Measurements from ENCODE around the gene NKRF. TPM values are rescaled to one million over a fixed set of nuclear protein-coding genes. Genes with fewer than 3 reads are reported as not detected.

Gene NKRF
- total and polyA plus RNA-seq, 3 experiments from 2014 or later: 7.5 to 28.4 (median 27.2) TPM

GRCh38 chrX:119624951-119625668, 18.9 kb upstream of the NKRF start:
- H3K27ac ChIP-seq (ENCODE audit: low read depth, low read length): no peak overlapping the region
- H3K9me3 Mint-ChIP-seq: no peaks in the 10 kb centered on the region
- POLR2A ChIA-PET: no interaction called here
- peaks cover 0 to 3% (median under 1%) of the 10 kb centered on the region in 3 donors for H3K4me1 Mint-ChIP-seq
- H3K27me3 ChIP-seq (ENCODE audit: insufficient read depth, low read length, poor library complexity, severe bottlenecking): no peaks in the 10 kb centered on the region
- no peaks in the 10 kb centered on the region for H3K9me3 ChIP-seq (ENCODE audit: low read length)
- peaks cover 4 to 60% (median 12%) of the 10 kb centered on the region in 3 donors for H3K36me3 Mint-ChIP-seq
- DNase-seq: no peak
- no peaks in the 10 kb centered on the region for H3K36me3 ChIP-seq (ENCODE audit: insufficient read depth, low read length)
- H3K4me1 ChIP-seq (ENCODE audit: insufficient read depth, low read length): no peaks in the 10 kb centered on the region
- peak overlapping the region in 1 of 7 donors; percentile 54 for H3K4me3 Mint-ChIP-seq
- H3K27ac Mint-ChIP-seq: peak overlapping the region in 4 of 8 donors; percentile 11 to 92 (median 38)
- H3K27me3 Mint-ChIP-seq: no peaks in the 10 kb centered on the region
- CTCF ChIA-PET: interaction anchor here (2.7 kb wide), 1 partner anchor 15 kb away, joined by 6 read pairs; no protein-coding TSS in a partner anchor
- H3K4me3 ChIP-seq (ENCODE audit: low read length): no peak overlapping the region

GRCh38 chrX:119624417-119624816, 18.2 kb upstream of the NKRF start:
- H3K27me3 Mint-ChIP-seq: no peaks in the 10 kb centered on the region
- no peaks in the 10 kb centered on the region for H3K9me3 Mint-ChIP-seq
- DNase-seq: no peak
- no peak overlapping the region for H3K27ac ChIP-seq (ENCODE audit: low read depth, low read length)
- no peaks in the 10 kb centered on the region for H3K27me3 ChIP-seq (ENCODE audit: insufficient read depth, low read length, poor library complexity, severe bottlenecking)
- peaks cover 0 to 3% (median 3%) of the 10 kb centered on the region in 3 donors for H3K4me1 Mint-ChIP-seq
- ChIA-PET CTCF (interaction anchor here (2.7 kb wide), 1 partner anchor 14 kb away, joined by 6 read pairs; no protein-coding TSS in a partner anchor), POLR2A (no interaction called here)
- no peaks in the 10 kb centered on the region for H3K4me1 ChIP-seq (ENCODE audit: insufficient read depth, low read length)
- H3K9me3 ChIP-seq (ENCODE audit: low read length): no peaks in the 10 kb centered on the region
- H3K4me3 ChIP-seq (ENCODE audit: low read length): no peak overlapping the region
- H3K36me3 Mint-ChIP-seq: peaks cover 3 to 63% (median 13%) of the 10 kb centered on the region in 3 donors
- H3K27ac Mint-ChIP-seq: peak overlapping the region in 1 of 8 donors; percentile 11
- H3K36me3 ChIP-seq (ENCODE audit: insufficient read depth, low read length): no peaks in the 10 kb centered on the region
- no peak overlapping the region for H3K4me3 Mint-ChIP-seq

GRCh38 chrX:119622356-119623232, 16.4 kb upstream of the NKRF start:
- peak overlapping the region in 4 of 8 donors; percentile 38 to 87 (median 53) for H3K27ac Mint-ChIP-seq
- Histone ChIP-seq H3K27me3 (ENCODE audit: insufficient read depth, low read length, poor library complexity, severe bottlenecking) (no peaks in the 10 kb centered on the region), H3K9me3 (ENCODE audit: low read length) (no peaks in the 10 kb centered on the region), H3K36me3 (ENCODE audit: insufficient read depth, low read length) (no peaks in the 10 kb centered on the region), H3K4me1 (ENCODE audit: insufficient read depth, low read length) (no peaks in the 10 kb centered on the region), H3K27ac (ENCODE audit: low read depth, low read length) (no peak overlapping the region), H3K4me3 (ENCODE audit: low read length) (no peak overlapping the region)
- POLR2A ChIA-PET: no interaction called here
- no peak for DNase-seq
- H3K36me3 Mint-ChIP-seq: peaks cover 0 to 64% (median 12%) of the 10 kb centered on the region in 3 donors
- H3K4me1 Mint-ChIP-seq: peaks cover 0 to 3% (median 3%) of the 10 kb centered on the region in 3 donors
- no peak overlapping the region for H3K4me3 Mint-ChIP-seq
- CTCF ChIA-PET: interaction anchor here (2.7 kb wide), 1 partner anchor 13 kb away, joined by 6 read pairs; no protein-coding TSS in a partner anchor
- no peaks in the 10 kb centered on the region for H3K9me3 Mint-ChIP-seq
- no peaks in the 10 kb centered on the region for H3K27me3 Mint-ChIP-seq

GRCh38 chrX:119618439-119618838, 12.2 kb upstream of the NKRF start:
- H3K27me3 ChIP-seq (ENCODE audit: insufficient read depth, low read length, poor library complexity, severe bottlenecking): no peaks in the 10 kb centered on the region
- Mint-ChIP-seq H3K27ac (peak overlapping the region in 2 of 8 donors; percentile 54 to 55), H3K4me1 (peaks cover 0 to 5% (median 3%) of the 10 kb centered on the region in 3 donors), H3K36me3 (peaks cover 0 to 36% (median 9%) of the 10 kb centered on the region in 3 donors), H3K4me3 (no peak overlapping the region), H3K9me3 (no peaks in the 10 kb centered on the region), H3K27me3 (no peaks in the 10 kb centered on the region)
- CTCF ChIA-PET: no interaction called here
- no peaks in the 10 kb centered on the region for H3K9me3 ChIP-seq (ENCODE audit: low read length)
- no peak overlapping the region for H3K4me3 ChIP-seq (ENCODE audit: low read length)
- no peaks in the 10 kb centered on the region for H3K36me3 ChIP-seq (ENCODE audit: insufficient read depth, low read length)
- no peak overlapping the region for H3K27ac ChIP-seq (ENCODE audit: low read depth, low read length)
- no peak for DNase-seq
- no peaks in the 10 kb centered on the region for H3K4me1 ChIP-seq (ENCODE audit: insufficient read depth, low read length)
- POLR2A ChIA-PET: no interaction called here

- H3K4me1 Mint-ChIP-seq: peaks cover 0 to 5% (median 3%) of the 10 kb centered on the region in 3 donors
- no peaks in the 10 kb centered on the region for H3K9me3 Mint-ChIP-seq
- no peak for DNase-seq
- peak overlapping the region in 4 of 8 donors; percentile 6 to 54 (median 38) for H3K27ac Mint-ChIP-seq
- H3K27me3 Mint-ChIP-seq: no peaks in the 10 kb centered on the region
- Histone ChIP-seq H3K27ac (ENCODE audit: low read depth, low read length) (no peak overlapping the region), H3K4me1 (ENCODE audit: insufficient read depth, low read length) (no peaks in the 10 kb centered on the region), H3K36me3 (ENCODE audit: insufficient read depth, low read length) (no peaks in the 10 kb centered on the region), H3K4me3 (ENCODE audit: low read length) (no peak overlapping the region), H3K27me3 (ENCODE audit: insufficient read depth, low read length, poor library complexity, severe bottlenecking) (no peaks in the 10 kb centered on the region), H3K9me3 (ENCODE audit: low read length) (no peaks in the 10 kb centered on the region)
- ChIA-PET CTCF (interaction anchor here (0.6 kb wide), 1 partner anchor 61 kb away, joined by 3 read pairs; no protein-coding TSS in a partner anchor), POLR2A (no interaction called here)
- H3K36me3 Mint-ChIP-seq: peaks cover 0 to 31% (median 9%) of the 10 kb centered on the region in 3 donors
- no peak overlapping the region for H3K4me3 Mint-ChIP-seq
Measured at GRCh38 chrX:119617517-119618164, 11.4 kb upstream of the NKRF start.

- POLR2A ChIA-PET: interaction anchor here (0.6 kb wide), 1 partner anchor 11 kb away, joined by 3 read pairs; no protein-coding TSS in a partner anchor
Measured at GRCh38 chrX:119614776-119615175, 8.6 kb upstream of the NKRF start.

GRCh38 chrX:119607018-119607389, 780 bp upstream of the NKRF start:
- Mint-ChIP-seq H3K4me1 (peaks cover 25 to 47% (median 41%) of the 10 kb centered on the region in 3 donors), H3K27me3 (peaks cover 0 to 3% of the 10 kb centered on the region in 2 donors), H3K9me3 (no peaks in the 10 kb centered on the region), H3K27ac (peak overlapping the region; percentile 97 to 99 (median 99)), H3K4me3 (peak overlapping the region; percentile 93 to 98 (median 94)), H3K36me3 (peaks cover 0 to 14% (median 0%) of the 10 kb centered on the region in 3 donors)
- Histone ChIP-seq H3K9me3 (ENCODE audit: low read length) (no peaks in the 10 kb centered on the region), H3K36me3 (ENCODE audit: insufficient read depth, low read length) (no peaks in the 10 kb centered on the region), H3K27me3 (ENCODE audit: insufficient read depth, low read length, poor library complexity, severe bottlenecking) (no peaks in the 10 kb centered on the region), H3K4me3 (ENCODE audit: low read length) (peak overlapping the region; percentile 75), H3K27ac (ENCODE audit: low read depth, low read length) (peak overlapping the region; percentile 86), H3K4me1 (ENCODE audit: insufficient read depth, low read length) (peaks cover 6% of the 10 kb centered on the region)
- ChIA-PET POLR2A (interaction anchor here (0.5 to 2.3 kb wide), 4 partner anchors 32 to 185 kb away, joined by 3 to 20 read pairs (median 7); partner anchors contain the start of genes RPL39, SLC25A5 and UBE2A), CTCF (interaction anchor here (1.0 to 2.0 kb wide), 2 partner anchors 122 to 147 kb away, joined by 4 to 7 read pairs; no protein-coding TSS in a partner anchor)
- no peak for DNase-seq

More at GRCh38 chrX:119614776-119615175, 8.6 kb upstream of the NKRF start:
- Histone ChIP-seq H3K4me1 (ENCODE audit: insufficient read depth, low read length) (no peaks in the 10 kb centered on the region), H3K27me3 (ENCODE audit: insufficient read depth, low read length, poor library complexity, severe bottlenecking) (no peaks in the 10 kb centered on the region), H3K9me3 (ENCODE audit: low read length) (no peaks in the 10 kb centered on the region), H3K27ac (ENCODE audit: low read depth, low read length) (no peak overlapping the region), H3K36me3 (ENCODE audit: insufficient read depth, low read length) (no peaks in the 10 kb centered on the region), H3K4me3 (ENCODE audit: low read length) (no peak overlapping the region)
- no peak for DNase-seq
- CTCF ChIA-PET: interaction anchor here (1.1 to 1.5 kb wide), 2 partner anchors 76 to 98 kb away, joined by 3 read pairs; no protein-coding TSS in a partner anchor
- Mint-ChIP-seq H3K9me3 (no peaks in the 10 kb centered on the region), H3K27me3 (peaks cover 0 to 2% of the 10 kb centered on the region in 2 donors), H3K27ac (peak overlapping the region in 3 of 8 donors; percentile 26 to 78 (median 32)), H3K4me3 (peak overlapping the region in 1 of 7 donors; percentile 13), H3K36me3 (peaks cover 0 to 15% (median 7%) of the 10 kb centered on the region in 3 donors), H3K4me1 (peaks cover 5 to 10% (median 6%) of the 10 kb centered on the region in 3 donors)

All from CD8-positive, alpha-beta memory T cell (primary cell).